TTC549 (cell line): ENCODE results near the gene ANKH.
"Not testable (repeated sequence)": the region's sequence is repeated elsewhere in the genome, so short reads cannot be mapped to it uniquely, and the experiment has no call there.

Experiments
- FAIRE-seq: peaks from 2 replicates; lab custom pipeline; 2012; peaks lifted over from hg19 to GRCh38; lab: Jason Lieb, UNC

The ANKH gene

DNA sequence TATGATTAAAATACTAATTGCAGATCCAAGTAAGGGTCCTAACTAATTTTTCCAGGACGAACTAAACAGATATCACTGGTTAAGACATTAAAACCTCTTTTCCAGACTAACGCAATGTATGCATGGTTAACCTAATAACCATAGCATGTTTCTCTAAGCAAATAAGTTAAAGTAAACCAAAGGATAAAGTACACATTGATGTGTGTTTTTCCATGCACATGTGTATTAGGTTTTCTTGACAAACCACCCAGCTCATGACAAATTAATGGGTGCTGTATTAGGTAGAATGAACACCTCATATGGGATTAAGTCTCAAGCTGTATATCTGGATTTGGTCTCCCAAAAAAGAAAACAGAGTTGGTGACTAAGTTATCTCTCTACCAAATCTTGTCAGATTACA lies 45.6 kb downstream of the ANKH start:
- FAIRE-seq: no peak

DNA sequence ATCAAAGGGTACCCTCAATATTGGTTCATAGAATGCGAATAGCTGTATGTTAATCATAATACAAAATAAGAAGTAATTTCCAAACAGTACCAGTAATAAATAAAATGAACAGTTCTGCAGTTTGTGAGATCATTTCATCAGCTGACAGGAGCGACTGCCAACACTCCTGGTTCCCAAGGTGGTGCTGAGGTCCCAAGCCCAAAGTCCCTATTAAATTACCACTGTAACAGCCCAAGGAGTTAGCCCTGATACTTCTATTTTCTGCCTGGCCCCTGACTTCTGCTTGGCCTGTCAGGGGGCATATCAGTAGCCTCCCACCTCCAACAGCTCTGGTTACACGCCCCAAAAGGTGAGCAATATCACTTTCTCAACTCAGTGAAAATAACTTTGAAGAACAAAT lies 47.1 kb downstream of the ANKH start:
- no peak for FAIRE-seq

DNA sequence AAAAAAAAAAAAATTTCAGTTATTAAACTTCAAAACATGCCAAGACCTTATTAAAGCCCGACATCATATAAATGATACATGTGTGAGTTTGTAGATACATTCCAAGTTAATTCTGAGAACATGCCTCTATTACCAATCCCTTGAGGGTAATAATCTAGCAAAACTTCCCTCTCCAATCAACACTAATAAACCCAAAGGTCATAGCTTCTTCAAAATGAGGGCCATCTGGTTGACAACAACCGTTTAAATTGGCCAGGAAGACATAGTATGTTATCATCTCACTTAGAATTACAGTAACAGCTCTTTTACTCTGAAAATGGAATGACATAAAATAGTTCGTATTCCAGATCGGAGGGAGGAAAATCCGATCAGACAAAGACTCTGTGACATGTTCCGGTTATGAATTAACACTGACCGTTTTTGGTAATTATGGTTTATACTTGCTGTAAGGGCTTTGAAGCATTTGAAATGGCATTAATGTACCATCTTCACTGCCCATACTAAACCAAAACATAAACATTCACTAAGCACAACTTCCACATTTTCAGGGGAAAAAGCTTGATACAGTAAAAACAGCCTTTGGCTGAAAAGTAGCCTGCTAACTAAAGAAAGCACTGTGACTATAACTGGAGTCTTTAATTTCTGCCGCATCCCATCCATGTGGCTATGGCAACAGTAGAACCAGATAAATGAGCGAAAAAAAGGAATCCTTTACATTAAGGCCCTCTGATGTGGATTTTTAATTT lies 50.3 kb downstream of the ANKH start:
- FAIRE-seq: no peak

DNA sequence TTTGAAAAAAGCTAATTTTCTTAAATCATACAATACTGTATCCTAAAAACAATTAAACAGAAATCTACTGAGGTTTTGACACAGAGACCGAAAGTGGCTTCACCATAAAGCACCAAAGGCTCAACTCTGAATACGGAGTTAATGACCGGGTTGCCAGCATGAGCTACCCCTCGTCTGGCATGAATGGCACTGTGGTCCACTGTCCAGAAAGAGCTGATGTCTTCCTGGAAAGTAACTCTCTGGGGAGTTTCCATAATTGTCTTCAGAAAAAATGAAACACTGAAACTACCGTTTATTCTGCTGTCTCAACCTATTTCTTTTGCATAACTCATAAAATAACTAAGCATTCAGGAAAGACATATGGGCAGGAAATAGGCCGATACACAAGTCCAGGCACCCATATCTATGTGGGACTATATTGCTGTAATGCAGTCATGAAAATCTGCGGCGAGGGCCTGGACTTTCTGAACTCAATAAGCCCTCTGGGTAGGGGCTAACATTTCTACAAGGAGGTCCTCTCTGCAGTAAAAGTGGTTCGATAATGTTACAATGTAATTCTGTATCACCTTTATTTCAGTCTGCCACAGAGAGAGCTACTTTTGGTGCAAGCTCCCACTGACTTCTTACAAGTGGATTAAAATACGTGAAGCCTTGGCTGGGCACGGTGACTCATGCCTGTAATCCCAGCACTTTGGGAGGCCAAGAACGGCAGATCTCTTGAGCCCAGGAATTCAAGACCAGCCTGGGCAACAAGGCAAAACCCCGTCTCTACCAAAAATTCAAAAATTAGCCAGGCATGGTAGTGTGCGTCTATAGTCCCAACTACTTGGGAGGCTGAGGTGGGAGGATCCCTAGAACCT lies 52.4 kb downstream of the ANKH start:
- FAIRE-seq: no peak

DNA sequence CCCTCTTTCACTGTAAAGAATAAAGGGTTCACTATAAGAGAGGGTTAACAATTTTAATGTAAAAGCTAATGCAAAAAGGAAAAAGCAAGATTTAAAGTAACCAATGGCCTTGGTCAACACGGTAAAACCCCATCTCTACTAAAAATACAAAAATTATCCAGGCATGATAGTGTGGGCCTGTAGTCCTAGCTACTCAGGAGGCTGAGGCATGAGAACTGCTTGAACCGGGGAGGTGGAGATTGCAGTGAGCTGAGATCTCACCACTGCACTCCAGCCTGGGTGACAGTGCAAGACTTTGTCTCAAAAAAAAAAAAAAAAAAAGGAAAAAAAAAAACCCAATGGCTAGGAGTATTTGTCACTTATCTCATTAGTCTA lies 53.8 kb downstream of the ANKH start:
- not testable (repeated sequence) for FAIRE-seq

DNA sequence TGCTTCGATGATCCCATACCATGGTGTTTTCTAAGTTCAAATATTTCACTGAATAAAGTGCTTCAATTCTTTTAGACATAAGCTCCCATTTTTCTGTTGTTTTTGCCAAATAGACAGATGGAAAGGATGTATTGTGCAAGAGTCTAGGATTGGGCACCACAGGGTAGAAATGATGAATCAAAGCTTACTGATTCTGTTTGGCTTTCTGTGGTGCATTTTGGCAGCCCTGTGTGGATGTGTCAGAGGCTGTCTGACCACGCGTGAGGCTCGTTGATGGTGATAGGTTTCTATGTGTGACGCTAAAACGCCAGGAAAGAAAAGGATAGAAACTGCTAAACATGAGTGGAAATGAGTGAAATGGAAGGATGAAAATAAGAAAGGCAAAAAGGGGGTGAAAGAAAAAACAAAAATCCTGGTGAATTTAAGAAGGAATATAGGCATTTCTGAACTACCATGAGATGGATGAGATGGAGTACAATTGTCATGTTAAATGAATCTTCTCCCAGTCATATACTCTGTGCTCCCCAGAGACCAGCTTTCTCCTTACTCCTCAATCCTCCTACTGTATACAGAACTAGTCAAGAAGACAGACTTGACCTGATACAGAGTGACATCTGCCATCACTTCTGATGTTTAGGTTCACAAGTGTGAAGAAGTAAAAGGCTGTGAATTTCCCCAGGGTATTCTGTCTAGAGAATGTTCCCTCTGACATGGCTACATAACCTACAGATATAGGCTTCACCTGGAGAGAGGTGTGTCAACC lies 54.4 kb downstream of the ANKH start:
- no peak for FAIRE-seq

DNA sequence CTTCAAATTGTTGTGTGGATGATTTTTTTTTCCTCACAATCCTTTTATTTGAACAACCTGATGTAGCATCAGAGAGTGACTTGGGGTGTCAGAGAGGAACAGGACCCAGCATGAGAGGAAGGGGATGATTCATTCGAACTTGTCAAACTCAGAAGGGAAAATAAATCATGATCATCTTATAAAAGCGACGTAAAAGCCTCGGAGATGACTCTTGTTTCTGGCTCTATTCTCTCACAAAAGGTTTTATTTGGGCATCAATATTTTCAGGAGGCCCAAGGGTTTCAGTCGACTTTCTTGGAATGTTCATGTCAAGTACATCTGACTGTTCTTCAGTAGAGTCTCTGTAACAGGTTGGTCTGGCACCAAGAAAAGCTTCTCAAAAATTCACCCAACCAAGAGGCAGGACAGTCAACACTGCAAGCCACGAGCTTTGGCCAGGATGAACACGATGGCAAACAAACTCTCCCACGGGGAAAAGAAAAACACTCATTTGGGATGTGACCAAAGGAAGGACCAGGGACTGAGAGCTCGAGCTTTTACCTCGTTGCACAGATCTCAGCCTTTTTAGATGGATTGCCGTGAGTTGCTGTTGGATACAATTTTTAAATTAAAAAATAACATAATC lies 55.1 kb downstream of the ANKH start:
- FAIRE-seq: no peak

DNA sequence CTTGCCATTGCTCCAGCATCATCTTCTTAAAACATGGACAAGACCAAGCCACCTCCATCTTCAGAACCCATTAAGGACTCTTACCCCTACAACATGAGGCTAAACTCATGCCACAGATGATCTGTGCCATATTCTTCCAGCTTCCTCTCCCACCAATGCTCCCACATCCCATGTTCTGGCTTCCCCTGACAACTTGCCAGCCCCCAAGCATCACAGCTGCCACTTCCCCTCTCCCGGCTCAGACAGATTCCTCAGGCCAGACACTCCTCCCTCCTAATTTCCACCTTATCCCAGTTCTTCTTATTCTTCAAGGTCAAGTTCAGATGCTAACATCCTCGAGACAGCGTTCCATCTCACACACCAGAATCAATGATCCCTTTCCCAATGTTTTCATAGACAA lies 57.8 kb downstream of the ANKH start:
- FAIRE-seq: no peak

DNA sequence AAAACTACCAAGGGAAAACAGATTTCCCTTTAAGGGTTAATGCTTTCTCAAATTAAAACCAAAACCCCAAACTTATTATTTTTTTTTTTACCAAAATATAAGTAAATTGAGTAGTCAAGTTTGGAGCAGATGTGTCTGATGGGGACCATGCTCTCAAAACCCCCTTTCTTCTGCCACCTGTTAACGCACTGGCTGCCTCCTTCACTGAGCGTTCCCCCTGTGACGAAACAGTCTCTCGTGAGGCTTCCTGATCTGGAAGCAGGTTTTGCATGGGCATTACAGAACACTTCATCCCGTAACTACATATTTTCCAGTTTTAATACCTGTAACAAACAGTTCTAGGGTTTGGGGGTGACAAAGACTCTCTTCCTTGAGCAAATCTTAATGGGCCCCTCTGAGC lies 59.4 kb downstream of the ANKH start:
- FAIRE-seq: no peak

DNA sequence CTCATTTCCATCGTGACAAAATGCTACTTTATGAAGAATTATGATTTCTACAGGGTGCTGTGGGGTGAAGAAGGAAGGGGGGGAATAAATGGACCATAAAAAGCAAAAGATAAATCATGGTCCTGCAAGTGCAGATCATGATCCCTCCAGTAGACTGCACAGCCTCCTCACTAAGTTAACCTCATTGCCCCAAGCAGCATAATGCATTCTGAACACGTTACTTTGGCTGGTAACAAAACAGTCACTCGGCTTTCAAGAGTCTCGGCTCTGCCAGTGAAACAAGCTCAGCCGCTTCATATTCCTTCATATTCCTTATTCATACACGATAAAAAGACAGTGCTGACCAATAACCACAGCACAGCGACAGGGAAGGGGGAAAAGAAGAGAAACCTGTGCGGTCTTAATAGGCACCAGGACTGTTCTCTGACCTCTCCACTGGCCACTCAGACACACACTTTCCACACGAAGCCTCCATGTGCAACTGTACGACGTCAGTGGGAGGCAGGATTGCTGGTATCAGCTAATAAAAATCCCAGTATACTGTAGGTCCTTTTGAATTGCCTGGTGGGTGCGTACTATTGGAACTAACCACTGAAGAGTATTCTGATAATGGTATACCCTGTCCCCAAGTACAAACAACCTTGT lies 60.5 kb downstream of the ANKH start:
- FAIRE-seq: no peak

DNA sequence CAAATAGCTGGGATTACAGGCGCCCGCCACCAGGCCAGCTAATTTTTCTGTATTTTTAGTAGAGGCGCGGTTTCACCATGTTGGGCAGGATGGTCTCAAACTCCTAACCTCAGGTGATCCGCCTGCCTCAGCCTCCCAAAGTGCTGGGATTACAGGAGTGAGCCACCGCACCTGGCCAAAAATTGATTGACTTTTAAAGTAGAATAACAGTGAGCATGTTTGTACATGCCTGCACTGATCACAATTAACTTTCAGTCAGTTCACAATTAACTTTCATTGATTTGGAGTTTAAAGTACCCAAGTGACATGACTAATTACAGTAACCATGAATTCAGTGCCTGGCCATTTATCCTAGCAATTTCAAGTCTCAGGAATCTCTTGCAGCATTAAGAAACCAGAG lies 61.3 kb downstream of the ANKH start:
- FAIRE-seq: no peak

DNA sequence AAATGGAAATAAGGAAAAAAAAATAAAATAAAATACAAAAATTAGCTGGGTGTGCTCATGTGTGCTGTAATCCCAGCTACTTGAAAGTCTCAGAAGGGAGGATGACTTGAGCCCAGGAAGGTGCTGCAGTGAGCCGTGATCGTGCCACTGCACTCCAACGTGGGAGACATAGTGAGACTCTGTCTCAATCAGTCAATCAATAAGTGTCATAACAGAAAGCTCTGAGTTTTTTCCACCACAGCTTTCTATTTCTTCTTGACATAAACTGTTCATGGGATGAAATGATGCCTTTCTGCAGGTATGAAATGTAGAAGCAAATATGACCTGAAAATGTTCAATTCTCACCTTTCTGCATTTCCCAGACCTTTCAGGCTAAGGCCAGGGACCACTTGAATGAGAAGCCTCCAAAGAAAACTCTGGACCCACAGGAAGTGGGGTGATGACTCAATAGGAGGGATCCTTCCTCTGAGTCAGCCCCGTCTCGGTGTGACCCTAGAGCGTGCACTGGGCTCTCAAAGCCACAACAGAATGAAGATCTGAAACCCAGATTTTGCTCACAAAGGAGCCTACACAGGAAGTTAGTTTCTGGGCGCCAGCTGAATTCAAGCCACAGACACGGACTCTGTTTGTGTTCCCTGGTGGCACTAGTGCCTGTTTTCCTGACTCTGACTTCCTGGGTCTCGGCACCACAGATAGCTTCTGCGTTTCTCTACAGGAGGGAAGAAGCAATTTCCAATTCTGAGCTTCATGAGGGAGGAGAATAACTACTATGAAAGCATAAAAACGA lies 62.0 kb downstream of the ANKH start:
- no peak for FAIRE-seq

DNA sequence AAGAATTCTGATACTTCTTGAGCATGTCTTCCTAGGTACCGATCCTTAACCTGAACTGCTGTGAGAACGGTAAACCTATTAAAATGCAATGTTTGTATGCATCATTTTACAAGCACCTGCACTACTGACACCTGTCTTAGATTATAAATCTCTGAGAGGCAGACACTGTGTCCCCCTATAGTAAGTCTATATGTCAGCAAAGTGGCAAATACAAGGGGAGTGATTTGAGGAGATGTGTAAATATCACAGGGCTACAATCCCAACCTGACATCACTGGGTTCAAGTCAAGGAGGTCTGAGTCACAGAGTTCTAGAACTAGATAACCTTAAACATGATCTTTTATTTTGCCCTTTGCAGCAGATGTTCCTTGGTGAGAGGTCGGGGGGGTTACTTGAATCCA lies 64.1 kb downstream of the ANKH start:
- FAIRE-seq: no peak

DNA sequence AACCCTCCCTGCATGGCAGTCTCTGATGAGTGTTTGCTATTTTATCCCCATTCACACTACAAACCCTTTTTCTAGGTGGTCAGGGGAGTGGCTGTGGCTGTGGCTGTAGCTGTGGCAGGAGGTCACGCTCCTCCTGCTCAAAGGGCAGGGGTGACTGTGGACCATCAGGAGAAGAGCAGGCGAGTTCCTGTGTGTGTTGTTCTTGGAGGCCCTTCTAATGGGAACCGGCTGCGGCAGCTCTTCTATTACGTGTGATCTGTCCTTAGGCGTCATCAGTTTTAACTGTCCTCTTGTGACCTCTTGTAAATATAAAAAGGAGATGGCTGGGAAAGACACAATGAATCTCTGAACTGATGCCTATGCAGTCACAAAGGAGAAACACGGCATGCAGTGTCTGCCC lies 65.1 kb downstream of the ANKH start:
- no peak for FAIRE-seq

DNA sequence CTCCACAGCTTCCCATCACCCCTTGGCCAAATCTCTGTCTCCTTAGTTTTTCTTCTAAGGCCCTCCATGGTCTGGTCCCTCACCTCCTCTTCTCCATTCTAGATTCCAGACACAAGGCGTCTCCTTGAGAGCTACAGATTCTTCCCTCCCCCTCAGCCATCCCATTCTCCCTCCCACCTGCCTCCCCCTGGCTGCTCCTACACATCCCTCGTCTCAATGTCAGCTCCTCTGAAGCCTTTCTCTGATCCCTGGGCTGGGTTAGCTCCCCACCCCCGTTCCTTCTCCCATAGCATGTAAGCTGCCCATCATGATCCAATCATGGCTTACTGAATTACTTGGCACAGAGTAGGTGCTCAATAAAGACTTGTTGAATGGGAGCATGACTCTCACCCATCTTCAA lies 69.0 kb downstream of the ANKH start:
- FAIRE-seq: no peak

DNA sequence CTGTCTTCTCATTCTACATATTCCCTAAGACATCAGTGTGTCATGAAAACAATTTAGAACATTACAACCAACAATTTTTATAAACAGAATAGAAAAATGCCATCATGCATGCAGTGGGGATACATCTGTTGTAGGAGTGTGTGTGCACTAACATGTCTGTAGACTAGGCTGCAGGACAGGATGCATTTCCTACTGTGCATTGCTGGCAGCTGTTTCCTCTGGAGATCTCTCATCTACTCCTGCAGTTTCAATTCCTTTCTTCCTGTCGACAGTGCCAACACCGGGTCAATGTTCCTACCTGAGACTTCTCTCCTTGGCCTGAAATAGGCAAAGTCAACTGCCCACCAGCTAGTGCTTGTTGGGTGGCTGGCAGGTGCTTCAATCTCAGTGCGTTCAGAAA lies 69.8 kb downstream of the ANKH start:
- no peak for FAIRE-seq

DNA sequence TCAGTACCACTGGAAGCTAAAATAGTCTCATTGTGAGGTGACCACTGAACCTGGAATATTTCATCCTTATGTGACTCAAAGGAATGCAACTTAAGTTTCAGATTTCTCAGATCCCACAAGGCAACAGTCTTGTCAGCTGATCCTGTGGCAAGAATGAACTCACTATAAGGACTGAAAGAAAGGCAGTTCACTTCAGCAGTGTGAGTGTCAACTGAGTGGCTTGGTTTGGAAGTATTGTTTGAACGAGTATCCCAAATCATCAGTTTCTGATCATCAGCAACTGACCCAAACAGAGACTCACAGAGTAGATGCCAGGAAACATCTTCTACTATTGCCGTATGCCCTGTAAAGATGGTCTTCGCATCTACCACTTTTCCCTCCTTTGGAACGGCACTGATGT lies 74.2 kb downstream of the ANKH start:
- not testable (repeated sequence) for FAIRE-seq

DNA sequence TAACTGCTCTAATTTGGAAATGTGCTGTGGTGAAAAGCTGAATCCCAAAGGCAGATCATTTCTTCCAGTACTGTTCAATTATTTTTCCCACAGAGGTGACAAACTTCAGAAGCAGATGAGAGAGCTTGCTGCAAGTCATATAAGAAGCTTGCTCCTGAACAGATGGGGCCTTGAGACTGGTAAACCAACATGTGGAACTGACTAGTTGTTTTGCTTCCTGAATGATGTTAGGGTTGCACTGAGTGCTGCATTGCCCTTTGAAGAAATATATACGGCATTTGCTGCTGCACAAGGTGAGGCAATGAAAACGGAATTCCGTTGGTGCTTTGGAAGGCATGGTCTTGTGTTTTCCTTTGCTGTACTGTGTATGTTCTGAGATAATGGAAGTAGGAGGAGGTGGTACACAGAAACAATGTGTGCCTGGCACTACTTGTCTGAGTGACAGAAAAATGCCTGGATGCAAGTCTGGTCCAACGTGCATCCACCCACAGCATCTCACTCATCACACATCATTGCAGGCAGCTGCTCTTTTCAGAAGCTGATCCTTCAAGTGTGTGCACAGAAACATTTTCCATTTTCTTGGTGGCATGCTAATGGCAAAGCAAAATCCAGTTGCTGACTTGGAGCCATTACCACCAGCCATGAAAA lies 76.9 kb downstream of the ANKH start:
- no peak for FAIRE-seq

DNA sequence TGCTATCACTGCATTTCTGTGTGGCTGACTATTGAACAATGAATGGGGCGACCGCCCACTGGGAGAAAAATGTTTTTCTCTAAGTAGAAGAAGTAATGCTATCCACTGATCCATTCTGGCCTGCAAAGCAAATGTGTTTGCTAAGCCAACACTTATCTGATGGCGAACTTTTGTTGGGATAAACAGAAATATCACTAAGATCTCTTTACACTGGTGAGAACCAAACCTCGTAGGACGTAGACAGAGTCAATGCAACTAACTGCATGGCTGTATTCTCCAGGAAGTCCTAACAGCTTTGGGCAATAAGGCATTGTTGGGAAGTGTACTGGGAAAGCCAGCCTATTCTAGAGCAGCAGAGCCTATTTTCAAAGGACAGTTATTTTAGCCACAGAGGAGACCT lies 77.7 kb downstream of the ANKH start:
- no peak for FAIRE-seq

DNA sequence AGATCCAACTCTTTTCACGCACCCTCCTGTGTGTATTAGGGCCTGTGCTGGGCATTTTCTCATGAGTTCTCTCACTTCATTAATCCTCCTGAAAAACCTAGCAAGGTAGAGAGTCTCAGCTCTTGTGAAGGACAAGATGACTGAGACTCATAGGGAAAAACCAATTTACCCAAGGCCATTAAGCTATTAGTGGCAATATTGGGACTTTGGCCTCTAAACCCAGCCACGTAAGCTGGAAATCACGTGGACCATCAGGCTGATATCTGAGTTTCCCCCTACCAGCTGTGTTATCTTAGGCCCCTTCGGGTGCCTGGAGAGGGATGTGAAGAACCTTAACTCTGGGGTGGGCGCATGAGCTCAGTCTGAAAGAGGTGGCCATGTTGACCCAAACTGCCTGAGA lies 80.7 kb downstream of the ANKH start:
- FAIRE-seq: no peak

DNA sequence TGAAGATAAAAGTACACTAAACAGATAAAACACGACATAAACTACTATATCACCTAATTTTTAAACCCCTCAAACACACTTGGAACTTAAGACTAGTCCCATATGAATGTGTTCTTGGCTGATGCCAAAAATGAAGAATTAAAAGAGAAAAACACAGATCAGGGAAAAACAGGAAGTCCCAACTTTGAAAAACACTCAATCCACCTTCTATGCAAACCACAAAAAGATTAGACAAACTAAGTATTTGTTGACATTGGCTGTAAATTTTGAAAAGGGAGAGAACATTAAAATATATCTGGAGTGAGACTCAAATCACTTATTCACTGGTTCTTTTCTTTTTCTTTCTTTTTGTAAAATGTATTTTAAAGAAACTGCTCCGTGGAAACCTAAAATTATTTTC lies 81.4 kb downstream of the ANKH start:
- FAIRE-seq: no peak
